GM18858 (cell line): ENCODE results near the gene CEP112.
"Not testable (repeated sequence)": the region's sequence is repeated elsewhere in the genome, so short reads cannot be mapped to it uniquely, and the experiment has no call there.

ENCODE experiments used
- ATAC-seq: cut with Tn5 transposase; IDR thresholded peaks from one replicate; pipeline ENCODE4 v1.9.1; 2021; ENCODE audit not compliant: unreplicated experiment

CEP112 gene

GRCh38 chr17:65841089-65841488 lies 350.8 kb downstream of the CEP112 start:
- ATAC-seq, result no peak

DNA sequence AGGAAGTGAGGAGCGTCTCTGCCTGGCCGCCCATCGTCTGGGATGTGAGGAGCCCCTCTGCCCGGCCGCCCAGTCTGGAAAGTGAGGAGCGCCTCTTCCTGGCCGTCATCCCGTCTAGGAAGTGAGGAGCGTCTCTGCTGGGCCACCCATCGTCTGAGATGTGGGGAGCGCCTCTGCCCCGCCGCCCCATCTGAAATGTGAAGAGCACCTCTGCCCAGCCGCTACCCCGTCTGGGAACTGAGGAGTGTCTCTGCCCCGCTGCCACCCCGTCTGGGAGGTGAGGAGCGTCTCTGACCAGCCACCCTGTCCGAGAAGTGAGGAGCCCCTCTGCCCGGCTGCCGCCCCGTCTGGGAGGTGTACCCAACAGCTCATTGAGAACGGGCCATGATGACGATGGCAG lies 354.7 kb downstream of the CEP112 start:
- ATAC-seq, result not testable (repeated sequence)

GRCh38 chr17:65833214-65833613 lies 358.7 kb downstream of the CEP112 start:
- no peak for ATAC-seq

DNA sequence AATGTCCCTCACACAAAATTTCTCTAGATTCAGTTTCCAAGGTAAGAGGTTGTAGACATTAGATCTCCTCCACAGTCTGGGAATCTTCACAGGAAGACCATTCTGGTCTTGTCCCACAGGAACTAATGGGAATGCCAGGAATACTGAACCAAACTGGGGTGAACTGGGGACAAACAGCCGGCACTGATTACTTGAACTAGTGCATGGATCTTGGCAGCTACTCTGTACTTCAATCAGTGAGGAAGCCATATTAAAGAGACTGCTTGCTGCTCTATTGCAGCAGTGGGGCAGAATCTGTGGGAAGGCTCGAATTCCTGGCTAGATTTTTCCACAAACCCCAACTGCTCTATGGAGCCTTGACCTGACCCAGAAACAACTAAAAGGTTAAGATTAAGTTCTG lies 361.6 kb downstream of the CEP112 start:
- ATAC-seq, result no peak

- ATAC-seq, result not testable (repeated sequence)
Measured at GRCh38 chr17:65826577-65826976, 365.4 kb downstream of the CEP112 start.

- ATAC-seq, result no peak
Measured at GRCh38 chr17:65824901-65825300, 367.0 kb downstream of the CEP112 start.

DNA sequence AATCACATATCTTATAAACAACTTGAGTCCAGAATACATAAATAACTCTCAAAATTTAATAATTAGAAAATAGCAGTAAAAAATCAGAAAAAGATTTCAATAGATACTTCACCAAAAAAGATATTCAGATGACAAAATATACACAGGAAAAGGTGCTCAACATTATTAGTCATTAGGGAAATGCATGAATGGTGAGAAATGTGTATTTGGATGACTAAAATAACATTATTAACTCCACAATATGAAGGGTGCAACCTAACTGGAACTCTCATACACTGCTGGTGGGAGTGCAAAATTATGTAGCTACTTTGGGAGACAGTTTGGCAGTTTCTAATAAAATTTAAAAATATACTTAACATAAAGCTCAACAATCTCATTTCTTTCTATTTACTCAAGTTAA lies 368.2 kb downstream of the CEP112 start:
- ATAC-seq, result no peak

- ATAC-seq, result no peak
Measured at GRCh38 chr17:65820811-65821210, 371.1 kb downstream of the CEP112 start.

GRCh38 chr17:65820306-65820705 lies 371.6 kb downstream of the CEP112 start:
- no peak for ATAC-seq

DNA sequence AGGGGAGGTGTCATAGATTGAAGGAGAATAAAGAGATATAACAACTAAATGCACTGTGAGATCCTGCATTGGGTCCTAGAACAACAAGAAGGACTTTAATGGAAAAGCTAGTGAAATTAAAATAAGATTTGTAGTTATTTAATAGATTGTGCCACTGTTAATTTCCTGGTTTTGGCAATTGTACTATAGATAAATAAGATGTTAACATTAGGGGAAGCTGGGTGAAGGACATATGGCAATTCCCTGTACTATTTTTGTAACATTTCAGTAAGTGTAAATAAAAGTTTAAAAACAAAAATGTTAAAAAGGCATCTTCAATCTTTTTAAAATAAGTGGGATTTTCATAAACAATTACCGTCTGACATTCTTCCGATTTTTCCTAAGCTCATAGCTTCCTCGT lies 372.1 kb downstream of the CEP112 start:
- ATAC-seq, result no peak

DNA sequence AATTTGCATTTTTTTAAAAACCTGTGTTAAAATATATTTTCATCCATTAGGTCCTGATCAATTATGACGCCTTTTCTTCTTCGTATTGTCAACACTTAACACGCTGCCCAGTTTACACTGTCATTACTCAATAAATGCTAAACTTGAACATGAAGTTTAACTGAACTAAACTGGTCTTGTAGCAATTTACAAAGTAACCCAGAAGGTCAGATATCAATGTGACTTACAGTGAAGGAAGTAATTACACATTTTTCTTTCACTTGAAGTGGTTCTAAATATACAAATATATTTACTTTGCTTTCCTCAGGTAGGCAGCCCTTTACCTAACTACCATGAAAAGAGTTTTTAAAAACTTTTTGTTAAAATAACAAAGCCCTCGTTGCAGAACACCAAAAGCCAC lies 374.0 kb downstream of the CEP112 start:
- no peak for ATAC-seq

GRCh38 chr17:65814418-65814817 lies 377.5 kb downstream of the CEP112 start:
- ATAC-seq, result no peak

DNA sequence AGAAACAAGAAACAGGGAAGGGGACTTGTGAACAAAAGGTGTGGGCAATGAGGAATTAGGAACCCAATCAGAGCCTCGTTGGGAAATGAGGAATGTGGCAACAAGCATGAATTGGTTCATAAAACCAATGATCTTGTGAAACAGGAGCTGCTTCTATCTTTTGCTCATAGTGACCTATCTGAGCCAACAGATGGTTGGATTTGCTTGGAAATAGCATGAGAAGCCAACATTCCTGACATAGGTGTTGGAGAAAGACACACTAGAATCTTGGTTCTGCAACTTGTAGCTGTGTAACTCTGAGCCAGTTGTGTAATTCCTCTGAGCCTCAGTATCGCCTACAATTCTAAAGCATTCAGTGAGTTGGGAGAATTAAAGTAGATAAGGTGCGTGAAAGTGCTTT lies 378.6 kb downstream of the CEP112 start:
- ATAC-seq, result no peak

- ATAC-seq, result no peak
Measured at GRCh38 chr17:65811043-65811442, 380.9 kb downstream of the CEP112 start.

DNA sequence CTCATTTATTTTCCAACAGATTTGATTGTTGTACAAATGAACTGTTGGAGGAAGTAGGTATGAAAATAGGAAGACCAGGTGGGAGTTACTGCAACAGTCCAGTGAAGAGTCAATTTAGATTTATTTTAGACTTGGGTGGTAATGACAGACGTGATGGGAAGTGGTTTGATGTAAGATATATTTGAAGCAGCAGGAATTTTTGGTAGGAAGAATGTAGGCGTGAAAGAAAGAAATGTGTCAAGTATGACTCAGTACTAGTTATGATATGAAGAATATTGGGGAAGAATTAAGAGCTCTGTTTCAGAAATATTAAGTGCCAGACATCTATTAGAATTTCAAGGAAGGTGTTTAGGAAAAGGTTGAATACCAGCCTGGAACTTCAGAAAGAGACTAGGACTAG lies 382.6 kb downstream of the CEP112 start:
- ATAC-seq, result no peak

- not testable (repeated sequence) for ATAC-seq
Measured at GRCh38 chr17:65808566-65808965, 383.4 kb downstream of the CEP112 start.

DNA sequence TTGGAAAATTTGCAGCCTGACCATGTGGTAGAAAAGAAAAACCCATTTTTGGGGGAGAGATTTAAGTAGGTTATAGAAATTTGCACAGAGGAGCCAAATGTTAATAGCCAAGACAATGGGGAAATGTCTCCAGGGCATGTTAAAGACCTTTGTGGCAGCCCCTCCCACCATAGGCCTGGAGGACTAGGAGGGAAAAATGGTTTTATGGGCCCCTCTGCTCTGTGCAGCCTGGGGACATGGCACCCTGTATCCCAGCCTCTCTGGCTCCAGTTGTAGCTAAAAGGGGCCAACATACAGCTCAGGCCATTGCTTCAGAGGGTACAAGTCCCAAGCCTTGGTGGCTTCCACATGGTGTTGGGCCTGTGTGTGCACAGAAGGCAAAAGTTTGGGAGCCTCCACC lies 384.6 kb downstream of the CEP112 start:
- no peak for ATAC-seq

GRCh38 chr17:65801513-65801912 lies 390.4 kb downstream of the CEP112 start:
- ATAC-seq, result no peak

DNA sequence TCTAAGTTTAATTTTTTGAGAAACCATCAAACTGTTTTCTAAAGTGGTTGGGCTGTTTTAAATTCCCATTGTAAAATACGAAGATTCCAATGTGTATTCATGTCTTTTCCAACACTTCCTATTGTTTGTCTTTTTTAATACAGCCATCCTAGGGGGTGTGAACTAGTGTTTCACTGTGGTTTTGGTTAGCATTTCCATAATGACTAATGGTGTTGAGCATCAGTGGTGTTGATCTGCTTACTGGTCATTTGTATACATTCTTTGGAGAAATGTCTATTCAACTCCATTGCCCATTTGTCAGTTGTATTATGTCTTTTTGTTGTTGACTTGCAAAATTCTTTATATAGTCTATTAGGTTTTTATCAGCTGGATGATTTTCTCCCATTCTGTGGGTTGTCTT lies 391.3 kb downstream of the CEP112 start:
- no peak for ATAC-seq

DNA sequence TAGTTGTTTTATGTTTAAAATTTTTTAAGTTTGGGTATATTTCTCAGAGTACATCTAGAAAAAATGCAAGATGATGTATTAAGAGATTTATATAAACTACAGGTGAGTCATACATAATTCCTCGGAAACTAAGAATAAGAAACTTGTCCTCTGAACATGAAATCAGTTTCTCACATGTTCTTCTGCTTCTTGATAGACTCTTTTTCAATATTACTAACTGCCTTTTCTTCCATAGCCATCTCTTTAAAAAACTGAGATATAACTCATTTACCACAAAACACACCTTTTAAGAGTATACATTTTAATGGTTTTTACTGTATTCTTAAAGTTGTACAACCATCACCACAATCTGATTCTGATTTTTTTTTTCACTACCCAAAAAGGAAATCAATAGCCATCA lies 392.1 kb downstream of the CEP112 start:
- ATAC-seq, result no peak

GRCh38 chr17:65799454-65799853 lies 392.5 kb downstream of the CEP112 start:
- no peak for ATAC-seq

DNA sequence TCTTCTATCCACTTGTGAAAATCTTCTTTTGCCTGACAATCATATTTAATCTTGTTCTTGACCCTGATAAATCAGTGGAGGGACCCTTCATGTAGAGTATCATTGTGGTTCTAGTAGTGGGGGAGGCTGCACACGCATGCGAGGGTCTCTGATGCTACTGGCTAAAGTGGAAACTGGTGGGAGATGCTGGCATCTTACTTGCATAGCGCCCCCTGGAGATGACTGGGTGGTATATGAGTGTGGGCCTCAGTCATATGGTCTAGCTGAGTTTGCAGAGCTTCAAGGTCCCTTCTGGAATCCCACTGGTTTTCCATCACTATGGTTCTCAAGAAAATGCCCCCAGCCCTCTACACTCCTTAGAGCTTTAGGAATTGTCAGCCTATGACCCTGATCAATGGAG lies 394.1 kb downstream of the CEP112 start:
- no peak for ATAC-seq

- ATAC-seq, result no peak
Measured at GRCh38 chr17:65797101-65797500, 394.8 kb downstream of the CEP112 start.

GRCh38 chr17:65794572-65794971 lies 397.4 kb downstream of the CEP112 start:
- no peak for ATAC-seq
